ENCODE measurements around the gene PLPPR1. TPM values are rescaled to one million over a fixed set of nuclear protein-coding genes. Genes with fewer than 3 reads are reported as not detected.

Gene PLPPR1
- polyA plus RNA-seq, 4 donors, result 0.16 to 1.6 TPM; not detected in 2

GRCh38 chr9:101219030-101219429 is 190.5 kb downstream of the PLPPR1 start:
- WGBS, 3 donors, result 86 to 95% (median 88%) methylated on average over 7 of the region's 7 CpGs
- H3K4me1 ChIP-seq (ENCODE audit: control insufficient read depth in 3 of 3, insufficient read depth in 2 of 3, low read depth in 1 of 3, low read length in 2 of 3), result peaks cover 2 to 4% (median 2%) of the 10 kb centered on the region in 3 donors
- no peak overlapping the region for H3K4me3 ChIP-seq (ENCODE audit: low read depth in 1 of 3, low read length in 3 of 3)
- H3K9me3 ChIP-seq (ENCODE audit: control insufficient read depth in 2 of 2, insufficient read depth in 1 of 2, low read depth in 1 of 2, low read length in 1 of 2), result no peaks in the 10 kb centered on the region
- DNase-seq (no peak), FAIRE-seq (no peak)
- no peaks in the 10 kb centered on the region for H3K36me3 ChIP-seq (ENCODE audit: control insufficient read depth in 3 of 3, insufficient read depth in 2 of 3, low read depth in 1 of 3, low read length in 3 of 3)
- H3K27me3 ChIP-seq (ENCODE audit: control insufficient read depth in 3 of 3, insufficient read depth in 3 of 3, low read length in 3 of 3), result no peaks in the 10 kb centered on the region
- H3K27ac ChIP-seq (ENCODE audit: low read depth in 1 of 3, low read length in 2 of 3), result no peak overlapping the region

- DNase-seq, result peak in 1 of 2 donors; percentile 51
- FAIRE-seq, result no peak
- no peak overlapping the region for H3K27ac ChIP-seq (ENCODE audit: low read depth in 1 of 3, low read length in 2 of 3)
- no peaks in the 10 kb centered on the region for H3K27me3 ChIP-seq (ENCODE audit: control insufficient read depth in 3 of 3, insufficient read depth in 3 of 3, low read length in 3 of 3)
- no peak overlapping the region for H3K4me3 ChIP-seq (ENCODE audit: low read depth in 1 of 3, low read length in 3 of 3)
- no peaks in the 10 kb centered on the region for H3K36me3 ChIP-seq (ENCODE audit: control insufficient read depth in 3 of 3, insufficient read depth in 2 of 3, low read depth in 1 of 3, low read length in 3 of 3)
- peaks cover 2 to 4% (median 2%) of the 10 kb centered on the region in 3 donors for H3K4me1 ChIP-seq (ENCODE audit: control insufficient read depth in 3 of 3, insufficient read depth in 2 of 3, low read depth in 1 of 3, low read length in 2 of 3)
- no peaks in the 10 kb centered on the region for H3K9me3 ChIP-seq (ENCODE audit: control insufficient read depth in 2 of 2, insufficient read depth in 1 of 2, low read depth in 1 of 2, low read length in 1 of 2)
These were observed 191.8 kb downstream of the PLPPR1 start for GRCh38 chr9:101220341-101220740.

- DNase-seq, result no peak
- 84 to 93% (median 91%) methylated on average over 4 of the region's 4 CpGs for WGBS, 3 donors
These were observed 196.7 kb downstream of the PLPPR1 start for GRCh38 chr9:101225271-101225670.

GRCh38 chr9:101226161-101226560 is 197.6 kb downstream of the PLPPR1 start:
- Histone ChIP-seq H3K4me3 (ENCODE audit: low read depth in 1 of 3, low read length in 3 of 3) (no peak overlapping the region), H3K36me3 (ENCODE audit: control insufficient read depth in 3 of 3, insufficient read depth in 2 of 3, low read depth in 1 of 3, low read length in 3 of 3) (no peaks in the 10 kb centered on the region), H3K27me3 (ENCODE audit: control insufficient read depth in 3 of 3, insufficient read depth in 3 of 3, low read length in 3 of 3) (no peaks in the 10 kb centered on the region), H3K9me3 (ENCODE audit: control insufficient read depth in 2 of 2, insufficient read depth in 1 of 2, low read depth in 1 of 2, low read length in 1 of 2) (no peaks in the 10 kb centered on the region), H3K4me1 (ENCODE audit: control insufficient read depth in 3 of 3, insufficient read depth in 2 of 3, low read depth in 1 of 3, low read length in 2 of 3) (peaks cover 0 to 2% (median 0%) of the 10 kb centered on the region in 3 donors), H3K27ac (ENCODE audit: low read depth in 1 of 3, low read length in 2 of 3) (no peak overlapping the region)
- DNase-seq, result no peak
- FAIRE-seq, result no peak

More at GRCh38 chr9:101225271-101225670, 196.7 kb downstream of the PLPPR1 start:
- Histone ChIP-seq H3K36me3 (ENCODE audit: control insufficient read depth in 3 of 3, insufficient read depth in 2 of 3, low read depth in 1 of 3, low read length in 3 of 3) (no peaks in the 10 kb centered on the region), H3K27ac (ENCODE audit: low read depth in 1 of 3, low read length in 2 of 3) (no peak overlapping the region), H3K4me3 (ENCODE audit: low read depth in 1 of 3, low read length in 3 of 3) (no peak overlapping the region), H3K9me3 (ENCODE audit: control insufficient read depth in 2 of 2, insufficient read depth in 1 of 2, low read depth in 1 of 2, low read length in 1 of 2) (no peaks in the 10 kb centered on the region), H3K4me1 (ENCODE audit: control insufficient read depth in 3 of 3, insufficient read depth in 2 of 3, low read depth in 1 of 3, low read length in 2 of 3) (peaks cover 0 to 2% (median 0%) of the 10 kb centered on the region in 3 donors), H3K27me3 (ENCODE audit: control insufficient read depth in 3 of 3, insufficient read depth in 3 of 3, low read length in 3 of 3) (no peaks in the 10 kb centered on the region)
- FAIRE-seq, result no peak

GRCh38 chr9:101226803-101227202 is 198.3 kb downstream of the PLPPR1 start:
- peaks cover 0 to 2% (median 0%) of the 10 kb centered on the region in 3 donors for H3K4me1 ChIP-seq (ENCODE audit: control insufficient read depth in 3 of 3, insufficient read depth in 2 of 3, low read depth in 1 of 3, low read length in 2 of 3)
- no peaks in the 10 kb centered on the region for H3K36me3 ChIP-seq (ENCODE audit: control insufficient read depth in 3 of 3, insufficient read depth in 2 of 3, low read depth in 1 of 3, low read length in 3 of 3)
- WGBS, 3 donors, result 74 to 86% (median 79%) methylated on average over 3 of the region's 3 CpGs
- H3K27me3 ChIP-seq (ENCODE audit: control insufficient read depth in 3 of 3, insufficient read depth in 3 of 3, low read length in 3 of 3), result no peaks in the 10 kb centered on the region
- H3K9me3 ChIP-seq (ENCODE audit: control insufficient read depth in 2 of 2, insufficient read depth in 1 of 2, low read depth in 1 of 2, low read length in 1 of 2), result no peaks in the 10 kb centered on the region
- no peak for FAIRE-seq
- no peak overlapping the region for H3K4me3 ChIP-seq (ENCODE audit: low read depth in 1 of 3, low read length in 3 of 3)
- H3K27ac ChIP-seq (ENCODE audit: low read depth in 1 of 3, low read length in 2 of 3), result no peak overlapping the region
- DNase-seq, result no peak

GRCh38 chr9:101229606-101230005 is 201.1 kb downstream of the PLPPR1 start:
- Histone ChIP-seq H3K4me3 (ENCODE audit: low read depth in 1 of 3, low read length in 3 of 3) (no peak overlapping the region), H3K36me3 (ENCODE audit: control insufficient read depth in 3 of 3, insufficient read depth in 2 of 3, low read depth in 1 of 3, low read length in 3 of 3) (no peaks in the 10 kb centered on the region), H3K27ac (ENCODE audit: low read depth in 1 of 3, low read length in 2 of 3) (no peak overlapping the region), H3K4me1 (ENCODE audit: control insufficient read depth in 3 of 3, insufficient read depth in 2 of 3, low read depth in 1 of 3, low read length in 2 of 3) (peaks cover 0 to 2% (median 0%) of the 10 kb centered on the region in 3 donors), H3K27me3 (ENCODE audit: control insufficient read depth in 3 of 3, insufficient read depth in 3 of 3, low read length in 3 of 3) (no peaks in the 10 kb centered on the region), H3K9me3 (ENCODE audit: control insufficient read depth in 2 of 2, insufficient read depth in 1 of 2, low read depth in 1 of 2, low read length in 1 of 2) (no peaks in the 10 kb centered on the region)
- DNase-seq, result no peak
- WGBS, 3 donors, result 6 to 20% (median 9%) methylated on average over 1 of the region's 1 CpG
- FAIRE-seq, result no peak

- FAIRE-seq (no peak), DNase-seq (no peak)
- WGBS, 3 donors, result 88 to 96% (median 95%) methylated on average over 2 of the region's 2 CpGs
- H3K27ac ChIP-seq (ENCODE audit: low read depth in 1 of 3, low read length in 2 of 3), result no peak overlapping the region
- H3K4me3 ChIP-seq (ENCODE audit: low read depth in 1 of 3, low read length in 3 of 3), result no peak overlapping the region
- no peaks in the 10 kb centered on the region for H3K36me3 ChIP-seq (ENCODE audit: control insufficient read depth in 3 of 3, insufficient read depth in 2 of 3, low read depth in 1 of 3, low read length in 3 of 3)
- peaks cover 0 to 2% (median 0%) of the 10 kb centered on the region in 3 donors for H3K4me1 ChIP-seq (ENCODE audit: control insufficient read depth in 3 of 3, insufficient read depth in 2 of 3, low read depth in 1 of 3, low read length in 2 of 3)
- H3K9me3 ChIP-seq (ENCODE audit: control insufficient read depth in 2 of 2, insufficient read depth in 1 of 2, low read depth in 1 of 2, low read length in 1 of 2), result no peaks in the 10 kb centered on the region
- H3K27me3 ChIP-seq (ENCODE audit: control insufficient read depth in 3 of 3, insufficient read depth in 3 of 3, low read length in 3 of 3), result no peaks in the 10 kb centered on the region
These were observed 204.0 kb downstream of the PLPPR1 start for GRCh38 chr9:101232405-101232977.

GRCh38 chr9:101235105-101235866 is 206.8 kb downstream of the PLPPR1 start:
- Histone ChIP-seq H3K36me3 (ENCODE audit: control insufficient read depth in 3 of 3, insufficient read depth in 2 of 3, low read depth in 1 of 3, low read length in 3 of 3) (no peaks in the 10 kb centered on the region), H3K4me1 (ENCODE audit: control insufficient read depth in 3 of 3, insufficient read depth in 2 of 3, low read depth in 1 of 3, low read length in 2 of 3) (peaks cover 0 to 2% (median 0%) of the 10 kb centered on the region in 3 donors), H3K4me3 (ENCODE audit: low read depth in 1 of 3, low read length in 3 of 3) (no peak overlapping the region), H3K27ac (ENCODE audit: low read depth in 1 of 3, low read length in 2 of 3) (no peak overlapping the region), H3K9me3 (ENCODE audit: control insufficient read depth in 2 of 2, insufficient read depth in 1 of 2, low read depth in 1 of 2, low read length in 1 of 2) (no peaks in the 10 kb centered on the region), H3K27me3 (ENCODE audit: control insufficient read depth in 3 of 3, insufficient read depth in 3 of 3, low read length in 3 of 3) (no peaks in the 10 kb centered on the region)
- peak; percentile 43 to 45 for DNase-seq
- FAIRE-seq, result no peak
- 38 to 46% (median 41%) methylated on average over 6 of the region's 6 CpGs for WGBS, 3 donors

Measured in small intestine (tissue), 7 donors.